ENCODE measurements around the gene SOX8.

DNA sequence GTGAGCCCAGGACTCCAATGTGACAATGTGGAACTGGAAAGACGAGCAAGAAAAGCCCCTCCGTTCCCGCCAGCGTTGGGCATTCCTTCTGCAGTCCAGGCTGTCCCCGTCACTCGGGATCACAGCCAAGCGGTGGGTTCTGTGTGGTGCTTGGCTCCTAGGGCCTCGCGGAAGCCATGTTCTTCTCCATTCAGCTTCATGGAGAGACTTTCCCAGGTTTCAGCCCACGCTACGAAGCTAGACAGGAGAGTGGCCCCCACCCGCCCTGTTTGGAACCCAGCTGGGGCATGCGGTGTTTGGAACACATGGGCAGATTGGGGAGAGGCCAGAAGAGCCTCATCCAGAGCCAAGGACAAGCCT, 16.6 kb upstream of the SOX8 start:
- TF ChIP-seq RAD21 (IDR thresholded peaks at IDR 0.05; ENCODE audit: low read depth) (no peak), EGR1 (IDR thresholded peaks at IDR 0.05) (no peak), TAF1 (IDR thresholded peaks at IDR 0.05; ENCODE audit: low read depth) (no peak)
- TF ChIP-seq, protein P1, sequence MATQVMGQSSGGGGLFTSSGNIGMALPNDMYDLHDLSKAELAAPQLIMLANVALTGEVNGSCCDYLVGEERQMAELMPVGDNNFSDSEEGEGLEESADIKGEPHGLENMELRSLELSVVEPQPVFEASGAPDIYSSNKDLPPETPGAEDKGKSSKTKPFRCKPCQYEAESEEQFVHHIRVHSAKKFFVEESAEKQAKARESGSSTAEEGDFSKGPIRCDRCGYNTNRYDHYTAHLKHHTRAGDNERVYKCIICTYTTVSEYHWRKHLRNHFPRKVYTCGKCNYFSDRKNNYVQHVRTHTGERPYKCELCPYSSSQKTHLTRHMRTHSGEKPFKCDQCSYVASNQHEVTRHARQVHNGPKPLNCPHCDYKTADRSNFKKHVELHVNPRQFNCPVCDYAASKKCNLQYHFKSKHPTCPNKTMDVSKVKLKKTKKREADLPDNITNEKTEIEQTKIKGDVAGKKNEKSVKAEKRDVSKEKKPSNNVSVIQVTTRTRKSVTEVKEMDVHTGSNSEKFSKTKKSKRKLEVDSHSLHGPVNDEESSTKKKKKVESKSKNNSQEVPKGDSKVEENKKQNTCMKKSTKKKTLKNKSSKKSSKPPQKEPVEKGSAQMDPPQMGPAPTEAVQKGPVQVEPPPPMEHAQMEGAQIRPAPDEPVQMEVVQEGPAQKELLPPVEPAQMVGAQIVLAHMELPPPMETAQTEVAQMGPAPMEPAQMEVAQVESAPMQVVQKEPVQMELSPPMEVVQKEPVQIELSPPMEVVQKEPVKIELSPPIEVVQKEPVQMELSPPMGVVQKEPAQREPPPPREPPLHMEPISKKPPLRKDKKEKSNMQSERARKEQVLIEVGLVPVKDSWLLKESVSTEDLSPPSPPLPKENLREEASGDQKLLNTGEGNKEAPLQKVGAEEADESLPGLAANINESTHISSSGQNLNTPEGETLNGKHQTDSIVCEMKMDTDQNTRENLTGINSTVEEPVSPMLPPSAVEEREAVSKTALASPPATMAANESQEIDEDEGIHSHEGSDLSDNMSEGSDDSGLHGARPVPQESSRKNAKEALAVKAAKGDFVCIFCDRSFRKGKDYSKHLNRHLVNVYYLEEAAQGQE (IDR thresholded peaks at IDR 0.05; ENCODE audit: low read depth): no peak
- TF ChIP-seq, protein P2, sequence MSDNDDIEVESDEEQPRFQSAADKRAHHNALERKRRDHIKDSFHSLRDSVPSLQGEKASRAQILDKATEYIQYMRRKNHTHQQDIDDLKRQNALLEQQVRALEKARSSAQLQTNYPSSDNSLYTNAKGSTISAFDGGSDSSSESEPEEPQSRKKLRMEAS (IDR thresholded peaks at IDR 0.05): no peak

Measured in Ishikawa (cell line).